ENCODE measurements around the gene UNK. TPM values are rescaled to one million over a fixed set of nuclear protein-coding genes. Genes with fewer than 3 reads are reported as not detected.
A peak's percentile ranks its signal among the peaks of the same experiment; 100 is the strongest.

The UNK gene
- total and polyA plus RNA-seq, 2 donors (not counting 3 experiments of a cell fraction or from before 2014, with no cell fraction given), result 18.0 to 23.2 TPM

DNA sequence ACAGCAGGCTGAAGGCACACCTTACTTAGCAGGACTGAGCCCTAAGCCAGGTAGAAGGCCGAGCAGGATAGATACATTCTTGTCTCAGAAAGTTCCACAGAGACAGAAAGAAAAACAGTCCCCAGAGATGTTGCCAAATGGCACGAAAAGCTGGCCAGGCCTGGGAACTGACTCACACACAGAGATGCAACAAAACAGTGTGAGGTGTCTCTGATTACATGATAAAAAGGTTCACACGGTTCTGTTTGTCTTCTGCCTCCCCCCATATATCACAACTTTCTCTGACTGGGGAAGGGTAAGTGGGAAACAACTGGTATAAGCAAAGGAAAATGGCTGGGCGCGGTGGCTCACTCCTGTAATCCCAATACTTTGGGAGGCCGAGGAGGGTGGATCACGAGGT, 68.8 kb downstream of the UNK start:
- no peaks in the 10 kb centered on the region for H4K20me1 ChIP-seq (replicated peaks; ENCODE audit: control insufficient read depth, extremely low read depth, insufficient read depth, low read length)
- H2AFZ ChIP-seq (ENCODE audit: low read depth, low read length), result no peak overlapping the region
- H3K9me1 ChIP-seq (replicated peaks; ENCODE audit: control insufficient read depth, extremely low read depth, insufficient read depth, low read length), result no peaks in the 10 kb centered on the region
- H3K36me3 ChIP-seq (ENCODE audit: control insufficient read depth in 2 of 2, extremely low read depth in 1 of 2, insufficient read depth in 2 of 2, low read length in 2 of 2), result peaks cover 0 to 17% of the 10 kb centered on the region in 2 experiments
- H3K27me3 ChIP-seq (ENCODE audit: control insufficient read depth in 2 of 2, insufficient read depth in 2 of 2, low read length in 2 of 2), result no peaks in the 10 kb centered on the region
- peaks cover 13% of the 10 kb centered on the region for H3K79me2 ChIP-seq (ENCODE audit: control insufficient read depth, insufficient read depth, low read length)
- DNase-seq (ENCODE audit: low read depth, low spot score) (peak; percentile 69), FAIRE-seq (peak; percentile 43)
- intact Hi-C loops (cut with micrococcal nuclease) (no loop called here), dilution Hi-C loops (cut with MboI; ENCODE audit: extremely low pct_ligation_motif_present, low sequenced_read_pairs) (no loop called here)
- peak overlapping the region; percentile 89 for H3K27ac ChIP-seq (ENCODE audit: insufficient read depth, low read depth, low read length)
- peaks cover 39% of the 10 kb centered on the region for H3K4me1 ChIP-seq (ENCODE audit: control insufficient read depth, extremely low read depth, insufficient read depth, low read length)
- peak overlapping the region; percentile 48 for H3K9ac ChIP-seq (replicated peaks; ENCODE audit: extremely low read depth, insufficient read depth, low read length)
- no peaks in the 10 kb centered on the region for H3K9me3 ChIP-seq (replicated peaks; ENCODE audit: control insufficient read depth, insufficient read depth, low read length)
- no peak overlapping the region for H3K4me3 ChIP-seq (replicated peaks in 1 of 3; ENCODE audit: insufficient read depth in 1 of 3, low read depth in 1 of 3, low read length in 3 of 3)
- no TSS peak for BruUV-seq (replicated peaks)
- H3K4me2 ChIP-seq (ENCODE audit: insufficient read depth, low read length), result peak overlapping the region; percentile 52
- peak; percentile 84 for TF ChIP-seq GATA2 (IDR thresholded peaks at IDR 0.05; ENCODE audit: insufficient read depth, insufficient read length, low read depth, low read length)
- TF ChIP-seq POLR2AphosphoS5 (IDR thresholded peaks at IDR 0.05; ENCODE audit: insufficient read depth, low read depth, low read length), result no peak
- ChIA-PET CTCF (interaction anchor here (0.6 to 11.3 kb wide), 8 partner anchors 8 to 89 kb away, joined by 3 to 241 read pairs (median 11); partner anchors contain the start of genes TRIM47 and TRIM65), POLR2A (interaction anchor here (2.8 kb wide), 1 partner anchor 74 kb away, joined by 23 read pairs; a partner anchor contains a TSS)

DNA sequence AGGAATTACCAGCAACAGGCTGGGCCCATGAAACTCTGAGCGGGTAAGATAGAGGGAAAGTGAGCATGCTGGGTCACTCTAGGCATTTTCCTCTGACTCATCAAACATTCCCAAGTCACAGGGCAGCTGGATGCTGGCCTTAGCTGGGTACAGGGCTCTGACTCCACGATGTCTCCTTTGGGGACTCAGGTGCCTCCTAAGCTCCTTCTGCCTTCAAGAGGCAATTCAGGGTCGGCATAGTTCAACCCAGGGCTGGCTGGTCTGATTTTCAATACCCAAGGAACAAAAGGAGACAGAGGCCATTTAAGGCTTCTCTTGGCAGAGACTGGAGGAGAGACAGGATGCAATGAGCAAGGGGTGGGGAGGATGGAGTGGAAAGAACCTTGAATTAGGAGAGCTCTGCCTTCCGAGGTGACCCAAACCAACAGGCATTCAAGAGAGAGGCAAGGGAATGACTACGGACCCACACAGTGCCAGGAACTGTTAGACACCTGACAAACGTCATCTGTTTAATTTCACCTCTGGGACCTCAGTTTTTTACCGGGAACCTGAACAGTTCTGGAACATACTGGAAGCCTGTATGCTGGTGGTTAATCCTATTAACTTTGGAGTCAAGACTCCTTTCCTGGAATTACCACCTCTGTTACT, 69.6 kb downstream of the UNK start:
- Histone ChIP-seq H3K4me2 (ENCODE audit: insufficient read depth, low read length) (peak overlapping the region; percentile 84), H4K20me1 (replicated peaks; ENCODE audit: control insufficient read depth, extremely low read depth, insufficient read depth, low read length) (no peaks in the 10 kb centered on the region), H3K79me2 (ENCODE audit: control insufficient read depth, insufficient read depth, low read length) (peaks cover 13% of the 10 kb centered on the region), H3K4me1 (ENCODE audit: control insufficient read depth, extremely low read depth, insufficient read depth, low read length) (peaks cover 39% of the 10 kb centered on the region), H3K27ac (ENCODE audit: insufficient read depth, low read depth, low read length) (peak overlapping the region; percentile 89), H2AFZ (ENCODE audit: low read depth, low read length) (no peak overlapping the region), H3K27me3 (ENCODE audit: control insufficient read depth in 2 of 2, insufficient read depth in 2 of 2, low read length in 2 of 2) (no peaks in the 10 kb centered on the region), H3K36me3 (ENCODE audit: control insufficient read depth in 2 of 2, extremely low read depth in 1 of 2, insufficient read depth in 2 of 2, low read length in 2 of 2) (peaks cover 0 to 17% of the 10 kb centered on the region in 2 experiments), H3K9ac (replicated peaks; ENCODE audit: extremely low read depth, insufficient read depth, low read length) (peak overlapping the region; percentile 48), H3K4me3 (replicated peaks in 1 of 3; ENCODE audit: insufficient read depth in 1 of 3, low read depth in 1 of 3, low read length in 3 of 3) (peak overlapping the region; percentile 19 to 76 (median 70)), H3K9me1 (replicated peaks; ENCODE audit: control insufficient read depth, extremely low read depth, insufficient read depth, low read length) (no peaks in the 10 kb centered on the region), H3K9me3 (replicated peaks; ENCODE audit: control insufficient read depth, insufficient read depth, low read length) (no peaks in the 10 kb centered on the region)
- peak; percentile 90 for FAIRE-seq
- peak; percentile 77 for DNase-seq (ENCODE audit: low read depth, low spot score)
- ChIA-PET POLR2A (interaction anchor here (0.6 to 2.8 kb wide), 3 partner anchors 9 to 74 kb away, joined by 3 to 23 read pairs (median 11); a partner anchor contains a TSS), CTCF (interaction anchor here (0.6 to 11.3 kb wide), 12 partner anchors 9 to 193 kb away, joined by 3 to 241 read pairs (median 4); partner anchors contain the start of genes TRIM47 and TRIM65)
- TF ChIP-seq GATA2 (IDR thresholded peaks at IDR 0.05; ENCODE audit: insufficient read depth, insufficient read length, low read depth, low read length) (no peak), FOS (IDR thresholded peaks at IDR 0.05; ENCODE audit: borderline replicate concordance, insufficient read depth, low read length) (peak; percentile 58), POLR2AphosphoS5 (IDR thresholded peaks at IDR 0.05; ENCODE audit: insufficient read depth, low read depth, low read length) (peak; percentile 26), JUN (IDR thresholded peaks at IDR 0.05; ENCODE audit: borderline replicate concordance, insufficient read depth, insufficient read length, low read depth) (peak; percentile 66)
- BruUV-seq (replicated peaks), result TSS peak; percentile 62
- dilution Hi-C loops (cut with MboI; ENCODE audit: extremely low pct_ligation_motif_present, low sequenced_read_pairs), result no loop called here
- intact Hi-C loops (cut with micrococcal nuclease), result loop anchor here (2.0 kb wide), 2 partner anchors 43 to 69 kb away; partner anchors contain the start of genes TRIM65 and UNK
